Ishikawa (cell line): ENCODE data around the gene CMSS1.

Experiments
- EGR1 ChIP-seq: IDR thresholded peaks from 2 replicates; pipeline ENCODE4 v1.6.1; 2012
- EP300 ChIP-seq: IDR thresholded peaks from 2 replicates; pipeline ENCODE4 v1.6.1; 2012; ENCODE audit warnings: borderline replicate concordance
- FOXM1 ChIP-seq: IDR thresholded peaks from 2 replicates; pipeline ENCODE4 v1.6.1; 2012; ENCODE audit warnings: low read depth, borderline replicate concordance
- NFIC ChIP-seq: IDR thresholded peaks from 2 replicates; pipeline ENCODE4 v1.6.1; 2012
- REST ChIP-seq: IDR thresholded peaks from 2 replicates; pipeline ENCODE4 v1.6.1; 2012; ENCODE audit warnings: low read depth, mild to moderate bottlenecking
- TAF1 ChIP-seq: IDR thresholded peaks from 2 replicates; pipeline ENCODE4 v1.6.1; 2012; ENCODE audit warnings: low read depth, mild to moderate bottlenecking
- TF ChIP-seq, protein P1 (sequence below): IDR thresholded peaks from 2 replicates; pipeline ENCODE4 v1.6.1; 2012
- TF ChIP-seq, protein P2 (sequence below): IDR thresholded peaks from 2 replicates; pipeline ENCODE4 v1.6.1; 2012

DNA sequence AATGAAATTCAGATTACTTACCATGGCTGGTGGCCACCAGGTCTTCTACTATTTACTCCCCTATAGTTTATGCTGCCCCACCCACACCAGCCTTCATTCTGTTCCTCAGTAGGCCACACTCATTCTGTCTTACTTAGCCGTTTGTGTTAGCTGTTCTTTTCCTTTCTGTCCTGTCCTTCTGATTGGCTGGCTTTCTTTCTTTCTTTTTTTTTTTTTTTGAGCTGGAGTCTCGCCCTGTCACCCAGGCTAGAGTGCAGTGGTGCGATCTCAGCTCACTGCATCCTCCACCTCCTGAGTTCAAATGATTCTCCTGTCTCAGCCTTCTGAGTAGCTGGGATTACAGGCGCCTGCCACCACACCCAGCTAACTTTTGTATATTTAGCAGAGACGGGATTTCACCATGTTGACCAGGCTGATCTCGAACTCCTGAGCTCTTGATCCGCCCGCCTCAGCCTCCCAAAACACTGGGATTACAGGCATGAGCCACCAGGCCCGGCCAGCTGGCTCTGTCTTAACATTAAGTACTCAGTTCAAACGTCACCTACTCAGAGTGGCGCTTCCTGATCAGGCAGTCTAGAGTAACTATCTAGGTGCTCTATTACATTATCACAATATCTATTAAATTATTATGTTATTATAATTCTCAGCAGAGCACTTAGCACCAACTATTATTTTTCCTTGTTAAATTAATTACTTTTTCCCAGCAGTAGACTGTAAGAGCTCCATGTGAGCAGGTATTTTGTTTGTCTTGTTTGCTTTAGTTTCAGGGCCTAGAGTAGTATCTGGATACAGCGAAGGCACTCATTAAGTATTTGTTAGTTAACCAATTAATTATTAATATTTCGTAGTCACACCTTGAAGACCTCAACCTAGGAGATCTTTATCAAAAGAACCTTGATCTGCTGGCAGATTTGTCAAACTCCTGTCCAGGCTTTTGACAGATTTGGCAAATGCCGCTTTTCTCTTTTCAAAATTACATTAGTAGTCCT is 6.4 kb downstream of the CMSS1 start:
- no peak for TF ChIP-seq REST
- TF ChIP-seq, protein P1, sequence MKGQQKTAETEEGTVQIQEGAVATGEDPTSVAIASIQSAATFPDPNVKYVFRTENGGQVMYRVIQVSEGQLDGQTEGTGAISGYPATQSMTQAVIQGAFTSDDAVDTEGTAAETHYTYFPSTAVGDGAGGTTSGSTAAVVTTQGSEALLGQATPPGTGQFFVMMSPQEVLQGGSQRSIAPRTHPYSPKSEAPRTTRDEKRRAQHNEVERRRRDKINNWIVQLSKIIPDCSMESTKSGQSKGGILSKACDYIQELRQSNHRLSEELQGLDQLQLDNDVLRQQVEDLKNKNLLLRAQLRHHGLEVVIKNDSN, result no peak
- TF ChIP-seq EGR1, result no peak
- no peak for TF ChIP-seq EP300
- TF ChIP-seq, protein P2, sequence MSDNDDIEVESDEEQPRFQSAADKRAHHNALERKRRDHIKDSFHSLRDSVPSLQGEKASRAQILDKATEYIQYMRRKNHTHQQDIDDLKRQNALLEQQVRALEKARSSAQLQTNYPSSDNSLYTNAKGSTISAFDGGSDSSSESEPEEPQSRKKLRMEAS, result no peak
- TF ChIP-seq NFIC, result no peak
- TF ChIP-seq TAF1, result no peak
- TF ChIP-seq FOXM1, result no peak
